ENCODE results near the gene C17orf50. TPM values are rescaled to one million over a fixed set of nuclear protein-coding genes. Genes with fewer than 3 reads are reported as not detected.
A peak's percentile ranks its signal among the peaks of the same experiment; 100 is the strongest.

C17orf50 gene
- total and polyA plus RNA-seq, 2 of the 13 experiments (the other 11 are each of a cell fraction or from before 2014, with no cell fraction given): not detected

DNA sequence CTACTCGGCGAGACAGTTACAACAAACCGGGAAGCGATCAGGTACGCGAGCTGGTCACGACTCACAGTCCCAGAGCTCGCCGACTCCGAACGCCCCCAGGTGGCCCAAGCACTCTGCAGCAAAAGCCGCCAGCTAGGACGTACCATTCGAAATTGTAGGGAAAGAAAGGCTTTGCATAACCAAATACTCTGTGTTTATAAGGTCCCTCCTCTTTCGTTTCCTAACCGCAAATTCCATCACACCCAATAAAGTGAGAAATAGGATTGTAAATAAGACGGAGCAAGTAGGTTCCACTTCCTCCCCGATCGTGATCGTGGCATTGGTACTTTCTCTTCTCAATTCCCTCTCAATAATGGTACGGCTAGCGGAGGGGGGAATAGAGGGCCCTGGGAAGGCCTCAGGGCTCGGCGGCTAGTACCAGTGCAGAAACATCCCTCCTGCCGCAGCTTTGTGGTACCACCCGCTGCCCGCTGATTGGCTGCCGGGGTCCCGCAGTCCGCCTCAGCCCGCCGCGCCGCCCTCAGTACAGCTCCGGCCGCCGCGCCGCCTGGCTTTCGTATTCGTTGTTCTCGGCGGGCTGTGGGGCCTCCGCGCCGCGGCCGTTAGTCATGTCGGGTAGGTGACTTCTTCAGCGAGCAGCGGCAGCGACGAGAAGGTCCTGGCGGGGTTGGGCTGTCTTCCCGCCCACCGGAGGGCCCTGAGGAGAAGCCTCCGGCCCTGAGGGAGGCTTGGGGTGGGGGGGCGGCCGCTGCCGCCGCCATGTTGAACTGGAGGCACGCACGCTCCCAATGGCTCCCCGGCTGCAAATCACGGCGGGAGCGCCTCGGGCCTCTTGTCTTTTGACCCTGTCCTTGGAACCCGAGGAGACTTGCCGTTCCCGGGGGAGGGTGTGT, 48.5 kb downstream of the C17orf50 start, which contains the start of gene TAF15 (continued):
- TF ChIP-seq MLXIP (CRISPR knock-in tag; IDR thresholded peaks at IDR 0.05; ENCODE audit: borderline replicate concordance) (no peak), ZFP62 (CRISPR knock-in tag; IDR thresholded peaks at IDR 0.05) (no peak), IKZF5 (CRISPR knock-in tag; IDR thresholded peaks at IDR 0.05) (peak; percentile 34; the same call in 1 of the 2 replicates), ZNF510 (CRISPR knock-in tag; IDR thresholded peaks at IDR 0.05; ENCODE audit: low read depth) (no peak), ZNF577 (CRISPR knock-in tag; IDR thresholded peaks at IDR 0.05; ENCODE audit: borderline replicate concordance, low read depth) (no peak), KDM2A (CRISPR knock-in tag; IDR thresholded peaks at IDR 0.05; ENCODE audit: borderline replicate concordance, low read depth) (peak; percentile 56; the same call in 1 of the 2 replicates), MXI1 (IDR thresholded peaks at IDR 0.05; ENCODE audit: borderline replicate concordance, low read depth, low read length) (0 out of 3 replicates have a peak, but pooled peaks have one; percentile 17), ZNF160 (CRISPR knock-in tag; IDR thresholded peaks at IDR 0.05) (no peak), NFIC (IDR thresholded peaks at IDR 0.05; ENCODE audit: low read length) (peak; percentile 71; the same call in 1 of the 2 replicates), ZFP36 (IDR thresholded peaks at IDR 0.05; ENCODE audit: borderline replicate concordance, low read depth, low read length, partially characterized antibody) (no peak), ZNF296 (CRISPR knock-in tag; conservative IDR thresholded peaks at IDR 0.05) (no peak), ZNF12 (CRISPR knock-in tag; IDR thresholded peaks at IDR 0.05) (peak; percentile 79; the same call in 1 of the 2 replicates), NKX3-1 (CRISPR knock-in tag; IDR thresholded peaks at IDR 0.05) (peak; percentile 68; the same call in 1 of the 2 replicates), TBX2 (CRISPR knock-in tag; IDR thresholded peaks at IDR 0.05; ENCODE audit: borderline replicate concordance) (peak; percentile 67; the same call in 1 of the 2 replicates), YY1 (IDR thresholded peaks at IDR 0.05; ENCODE audit: insufficient read depth, insufficient replicate concordance, low read depth, low read length) (peak; percentile 92), STAG1 (CRISPR knock-in tag; IDR thresholded peaks at IDR 0.05) (peak; percentile 48)
- TF ChIP-seq, protein P1, sequence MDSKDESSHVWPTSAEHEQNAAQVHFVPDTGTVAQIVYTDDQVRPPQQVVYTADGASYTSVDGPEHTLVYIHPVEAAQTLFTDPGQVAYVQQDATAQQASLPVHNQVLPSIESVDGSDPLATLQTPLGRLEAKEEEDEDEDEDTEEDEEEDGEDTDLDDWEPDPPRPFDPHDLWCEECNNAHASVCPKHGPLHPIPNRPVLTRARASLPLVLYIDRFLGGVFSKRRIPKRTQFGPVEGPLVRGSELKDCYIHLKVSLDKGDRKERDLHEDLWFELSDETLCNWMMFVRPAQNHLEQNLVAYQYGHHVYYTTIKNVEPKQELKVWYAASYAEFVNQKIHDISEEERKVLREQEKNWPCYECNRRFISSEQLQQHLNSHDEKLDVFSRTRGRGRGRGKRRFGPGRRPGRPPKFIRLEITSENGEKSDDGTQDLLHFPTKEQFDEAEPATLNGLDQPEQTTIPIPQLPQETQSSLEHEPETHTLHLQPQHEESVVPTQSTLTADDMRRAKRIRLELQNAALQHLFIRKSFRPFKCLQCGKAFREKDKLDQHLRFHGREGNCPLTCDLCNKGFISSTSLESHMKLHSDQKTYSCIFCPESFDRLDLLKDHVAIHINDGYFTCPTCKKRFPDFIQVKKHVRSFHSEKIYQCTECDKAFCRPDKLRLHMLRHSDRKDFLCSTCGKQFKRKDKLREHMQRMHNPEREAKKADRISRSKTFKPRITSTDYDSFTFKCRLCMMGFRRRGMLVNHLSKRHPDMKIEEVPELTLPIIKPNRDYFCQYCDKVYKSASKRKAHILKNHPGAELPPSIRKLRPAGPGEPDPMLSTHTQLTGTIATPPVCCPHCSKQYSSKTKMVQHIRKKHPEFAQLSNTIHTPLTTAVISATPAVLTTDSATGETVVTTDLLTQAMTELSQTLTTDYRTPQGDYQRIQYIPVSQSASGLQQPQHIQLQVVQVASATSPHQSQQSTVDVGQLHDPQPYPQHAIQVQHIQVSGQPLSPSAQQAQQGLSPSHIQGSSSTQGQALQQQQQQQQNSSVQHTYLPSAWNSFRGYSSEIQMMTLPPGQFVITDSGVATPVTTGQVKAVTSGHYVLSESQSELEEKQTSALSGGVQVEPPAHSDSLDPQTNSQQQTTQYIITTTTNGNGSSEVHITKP (CRISPR knock-in tag; IDR thresholded peaks at IDR 0.05; ENCODE audit: low read depth): peak; percentile 100
